HG03280 (cell line): Measurements from ENCODE around the gene ITK.

Source experiments
- ATAC-seq: cut with Tn5 transposase; IDR thresholded peaks from one replicate; pipeline ENCODE4 v1.9.1; 2021; ENCODE audit warnings: mild to moderate bottlenecking, moderate library complexity; ENCODE audit not compliant: unreplicated experiment

The ITK gene

DNA sequence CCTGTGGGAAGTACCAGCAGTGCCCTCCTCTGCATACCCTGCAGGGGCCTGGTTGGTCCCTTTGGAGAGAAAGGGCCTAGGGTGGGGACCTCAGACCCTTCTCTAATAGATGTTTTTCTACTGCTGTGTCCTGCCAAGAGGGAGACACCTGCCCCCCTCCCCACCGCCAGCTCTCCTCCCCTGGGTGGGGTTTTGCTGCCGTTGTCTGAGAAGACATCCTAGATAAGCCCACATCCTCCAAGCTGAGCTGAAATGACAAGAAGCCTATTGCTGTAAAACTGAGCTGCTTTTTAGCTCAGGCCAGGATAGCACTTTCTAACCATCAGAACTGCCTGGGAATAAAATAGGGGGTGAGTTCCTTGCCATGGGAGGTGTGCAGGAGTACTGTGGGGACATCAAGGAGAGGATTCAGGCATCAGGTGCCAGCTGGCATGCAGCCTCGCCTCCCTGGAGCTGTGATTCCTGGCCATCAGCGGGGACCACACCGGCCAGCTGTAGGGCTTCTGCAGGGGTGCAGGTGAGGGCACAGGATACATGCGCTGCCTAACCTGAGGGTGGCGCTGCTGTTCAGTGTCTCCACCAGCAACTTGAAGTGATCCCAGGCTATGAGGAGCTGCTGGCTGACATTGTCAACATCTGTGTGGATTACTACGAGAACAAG lies 123.2 kb downstream of the ITK start:
- ATAC-seq, result no peak
